NCI-H82 treated with DMSO at 0.1 percent for 48 hours (cell line): ENCODE results near the gene OMP.

Experiments used
- DNase-seq: peaks from one replicate; lab custom pipeline; 2025; ENCODE audit not compliant: unreplicated experiment; lab: John Stamatoyannopoulos, UW

Gene OMP

DNA sequence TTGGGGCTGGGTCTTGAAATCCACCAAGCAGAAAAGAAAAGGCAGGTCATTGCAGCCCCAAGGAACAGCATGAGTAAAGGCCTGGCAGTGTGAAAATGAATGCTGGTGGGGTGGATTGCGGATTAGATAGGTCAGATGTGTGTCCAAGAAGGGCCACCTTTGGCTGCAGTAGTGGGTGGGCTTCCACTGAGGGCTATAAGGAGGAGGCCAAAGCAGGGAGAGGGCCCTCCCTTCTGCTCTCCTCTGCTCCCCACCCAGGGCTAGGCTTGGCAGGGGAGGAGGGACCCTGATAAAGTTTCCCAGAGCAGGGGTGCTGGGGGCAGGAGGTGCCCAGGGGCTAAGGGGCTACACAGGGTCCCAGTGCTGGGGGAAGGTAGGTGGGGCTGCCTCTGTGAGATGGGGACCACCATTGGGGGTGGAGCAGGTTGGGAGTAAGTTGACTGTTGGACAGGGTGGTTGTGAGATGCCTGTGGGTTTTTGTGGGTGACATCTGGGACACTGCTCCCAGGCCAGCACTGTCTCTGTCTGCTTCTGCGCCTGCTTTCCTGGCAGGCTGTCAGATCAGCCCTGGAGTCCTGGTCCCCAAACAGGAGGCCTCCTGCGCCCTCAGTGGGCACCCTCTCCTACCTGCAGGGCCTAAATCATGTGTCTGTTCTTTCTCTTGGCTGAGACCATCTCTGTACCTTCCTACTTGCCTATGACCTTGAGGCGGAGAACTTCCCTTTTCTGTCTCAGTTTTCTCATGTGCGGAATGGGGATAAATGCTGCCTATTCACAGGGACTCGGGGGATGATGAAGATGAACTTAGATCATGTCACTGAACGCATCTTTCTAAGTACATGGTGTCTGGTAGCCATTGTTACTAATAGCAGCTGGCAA lies 33.9 kb upstream of the OMP start:
- no peak for DNase-seq

DNA sequence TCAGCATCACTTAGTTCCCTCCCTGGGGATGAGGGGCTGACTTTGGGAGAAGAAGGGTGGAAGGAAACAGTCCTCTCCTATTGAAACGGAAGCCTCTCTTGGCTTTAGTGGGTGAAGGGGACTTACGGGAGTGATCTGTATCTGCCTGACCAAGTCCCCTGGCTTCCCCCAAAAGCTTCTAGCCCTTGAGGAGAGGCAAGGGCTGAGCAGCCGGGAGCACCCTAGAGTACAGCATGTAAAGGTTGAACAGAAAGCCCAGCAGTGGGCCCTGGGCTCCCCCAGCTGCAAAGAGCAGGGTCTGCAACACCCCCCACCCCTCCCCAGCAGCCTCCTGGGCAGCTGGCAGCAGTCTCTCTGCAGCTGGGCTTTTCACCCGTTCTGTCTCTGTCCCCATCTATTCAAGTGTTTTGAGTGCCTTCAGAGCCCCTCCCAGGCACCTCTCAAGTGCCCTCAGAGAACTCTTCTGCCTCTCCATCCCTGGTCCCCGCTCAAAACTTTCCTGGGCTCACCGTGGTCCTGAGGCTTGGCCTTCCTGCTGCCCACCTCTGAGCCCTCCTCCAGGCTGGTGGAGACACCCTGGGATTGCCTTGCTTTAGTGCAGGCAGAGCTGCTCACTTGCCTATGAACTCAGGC lies 33.2 kb upstream of the OMP start:
- no peak for DNase-seq

DNA sequence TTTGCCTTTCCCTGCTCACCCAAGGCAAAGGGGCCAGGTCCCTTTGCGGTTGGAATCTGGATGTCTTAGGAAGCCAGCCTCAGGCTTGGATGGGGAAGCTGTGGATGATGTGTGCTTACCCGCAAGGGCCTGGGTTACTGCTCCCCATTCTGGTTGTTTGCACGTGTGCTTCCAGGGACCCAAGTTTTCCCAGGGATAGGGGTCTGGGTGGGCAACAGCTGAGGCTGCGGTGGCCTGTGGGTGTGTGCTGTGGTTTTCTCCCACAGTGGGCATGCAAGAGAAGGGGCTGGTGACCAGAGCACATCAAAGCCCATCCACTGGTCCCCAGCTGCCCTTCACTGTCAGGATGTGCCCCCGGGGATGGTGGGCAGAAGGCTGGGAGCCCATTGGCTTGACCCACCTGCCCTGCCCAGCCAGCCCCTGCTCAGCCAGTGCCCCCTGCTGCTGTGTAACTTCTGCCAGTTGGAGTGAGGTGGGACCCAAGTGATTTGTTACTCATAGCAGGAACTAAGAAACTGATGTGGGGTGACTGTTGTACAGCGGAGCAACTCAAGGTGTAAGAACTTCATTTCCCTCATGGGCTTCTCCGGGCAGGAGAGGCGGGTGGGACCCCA lies 32.6 kb upstream of the OMP start:
- DNase-seq, result no peak

DNA sequence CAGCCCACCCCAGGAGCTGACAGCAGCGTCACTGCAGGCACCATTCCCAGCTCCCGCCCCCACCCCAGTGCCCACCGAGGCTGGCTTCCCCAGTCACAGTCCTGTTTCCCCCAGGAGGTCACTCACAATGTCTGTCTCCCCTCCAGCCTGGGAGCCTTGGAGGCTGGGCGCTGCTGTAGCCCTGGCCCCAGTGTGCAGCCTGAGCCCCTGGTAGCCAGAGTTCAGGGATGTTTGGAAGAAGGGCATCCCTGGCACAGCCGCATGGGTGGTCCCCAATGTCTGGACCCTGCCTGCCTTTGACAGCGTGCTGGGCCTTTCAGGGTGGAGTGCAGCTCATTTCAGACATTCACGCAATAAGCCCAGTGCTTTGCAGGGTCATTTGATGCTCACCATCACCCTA lies 31.6 kb upstream of the OMP start:
- no peak for DNase-seq

DNA sequence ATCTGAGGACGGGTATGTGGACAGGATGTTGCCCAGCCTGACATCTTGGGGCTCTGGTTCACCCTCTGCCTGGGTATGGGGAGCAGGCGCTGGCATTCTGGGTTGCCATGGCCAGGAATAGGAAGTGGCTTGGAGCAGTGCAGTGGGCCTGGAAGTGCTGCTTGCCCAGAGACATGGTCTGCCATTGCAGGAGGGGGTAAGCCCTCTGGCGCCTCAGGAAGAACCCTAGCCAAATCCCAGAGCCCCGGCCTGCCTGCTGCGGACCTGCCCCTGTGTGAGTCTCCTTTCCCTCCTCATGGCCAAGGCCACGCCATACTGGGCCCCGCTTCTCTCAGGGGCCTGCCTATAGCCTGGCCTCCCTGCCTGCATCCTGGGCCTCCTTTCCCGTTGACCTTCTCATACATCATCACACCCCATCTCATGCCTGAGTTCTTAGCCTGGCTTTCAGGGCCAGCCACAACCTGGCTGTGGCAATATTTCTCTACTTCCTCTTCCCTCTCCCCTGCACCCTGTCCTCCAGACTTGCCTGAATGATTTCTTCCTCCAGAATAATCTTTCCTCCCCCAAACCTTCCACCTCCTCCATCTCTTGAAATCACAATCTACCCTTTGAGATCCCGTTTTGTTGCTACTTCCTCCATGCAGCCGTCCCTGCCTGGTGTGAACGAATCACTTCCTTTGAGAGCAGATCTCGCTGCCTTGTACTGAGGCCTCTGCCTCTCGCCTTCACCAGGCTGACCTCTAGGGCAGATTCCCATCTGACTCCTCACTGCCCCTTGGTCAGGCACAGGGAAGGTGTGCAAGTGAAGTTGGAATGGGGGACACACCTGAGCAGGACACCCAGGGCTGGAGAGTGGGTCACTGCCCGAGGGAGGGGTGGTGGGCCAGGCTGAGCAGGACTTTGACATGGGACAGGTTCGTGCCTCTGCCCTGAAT lies 30.7 kb upstream of the OMP start:
- no peak for DNase-seq

DNA sequence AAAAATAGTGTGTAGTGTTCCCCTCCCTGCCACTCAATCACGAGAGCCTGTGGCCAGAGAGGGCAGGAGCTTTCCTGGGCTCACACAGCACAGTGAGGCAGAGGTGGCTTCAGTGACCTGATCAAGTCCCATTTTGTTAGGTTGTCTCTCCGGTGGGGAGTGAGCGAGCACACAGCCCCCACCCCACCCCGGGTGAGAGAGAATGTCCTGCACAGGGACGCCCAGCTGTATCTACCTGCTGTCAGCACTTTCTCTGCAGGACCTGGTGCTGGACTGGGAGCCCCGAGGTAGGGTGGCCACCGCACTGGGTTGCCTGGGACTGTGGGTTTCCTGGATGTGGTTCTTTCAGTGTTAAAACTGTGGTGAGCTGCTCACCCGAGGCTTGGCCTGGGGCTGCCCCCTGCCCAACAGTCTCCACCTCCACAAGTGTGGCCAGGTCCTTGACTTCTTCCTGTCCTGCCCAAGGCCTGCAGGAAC lies 29.8 kb upstream of the OMP start:
- DNase-seq, result no peak

DNA sequence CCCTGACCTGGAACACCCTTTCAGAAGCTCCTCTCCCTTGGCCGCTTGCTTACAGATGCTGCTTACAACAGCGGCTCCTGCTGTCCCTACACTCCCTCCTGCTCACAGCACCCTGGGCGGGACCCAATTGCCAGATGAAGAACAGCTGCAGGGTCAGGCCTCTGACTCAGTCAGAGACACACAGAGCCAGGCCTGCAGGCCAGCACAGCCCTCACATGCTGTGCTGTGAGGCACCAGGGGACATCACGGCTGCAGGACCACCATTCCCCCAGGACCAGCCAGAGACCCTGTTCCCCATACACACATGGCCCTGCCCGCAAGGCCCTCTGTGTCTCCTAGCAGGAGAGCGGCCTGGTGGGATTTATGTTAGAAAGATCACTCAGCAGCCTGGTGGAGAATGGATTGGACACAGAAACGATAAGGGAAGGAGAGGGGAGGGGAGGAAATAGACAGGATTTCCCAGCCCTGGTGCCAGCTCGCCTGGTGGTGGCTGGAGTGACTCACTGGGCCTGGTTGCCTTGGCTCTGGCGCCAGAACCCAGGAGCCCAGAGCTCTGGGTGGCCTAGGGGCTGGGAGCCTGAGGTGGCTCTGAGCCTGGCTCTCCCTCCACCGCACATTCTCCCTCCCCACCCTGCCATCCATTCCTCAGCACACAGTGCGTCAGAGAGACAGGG lies 29.2 kb upstream of the OMP start:
- peak; percentile 9 for DNase-seq

DNA sequence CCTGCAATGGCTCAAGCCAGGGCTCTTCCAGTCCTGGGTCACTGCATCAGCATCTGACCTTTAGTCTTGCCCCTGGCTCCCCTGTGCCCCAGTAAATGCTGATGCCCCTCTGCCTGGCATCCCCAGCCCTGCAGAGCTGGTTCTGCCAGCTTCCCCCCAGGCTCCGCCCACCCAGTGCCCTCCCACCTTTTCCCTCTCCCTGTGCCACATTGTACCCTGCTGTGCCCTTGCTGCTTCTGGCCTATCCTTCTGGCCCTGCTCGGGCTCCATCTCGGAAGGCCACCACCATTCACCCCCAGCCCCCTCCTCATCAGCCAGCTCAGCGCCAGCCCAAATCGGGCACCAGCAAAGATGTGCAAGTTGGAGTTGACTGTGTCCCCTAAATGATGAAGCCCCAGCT lies 28.4 kb upstream of the OMP start:
- DNase-seq, result no peak

DNA sequence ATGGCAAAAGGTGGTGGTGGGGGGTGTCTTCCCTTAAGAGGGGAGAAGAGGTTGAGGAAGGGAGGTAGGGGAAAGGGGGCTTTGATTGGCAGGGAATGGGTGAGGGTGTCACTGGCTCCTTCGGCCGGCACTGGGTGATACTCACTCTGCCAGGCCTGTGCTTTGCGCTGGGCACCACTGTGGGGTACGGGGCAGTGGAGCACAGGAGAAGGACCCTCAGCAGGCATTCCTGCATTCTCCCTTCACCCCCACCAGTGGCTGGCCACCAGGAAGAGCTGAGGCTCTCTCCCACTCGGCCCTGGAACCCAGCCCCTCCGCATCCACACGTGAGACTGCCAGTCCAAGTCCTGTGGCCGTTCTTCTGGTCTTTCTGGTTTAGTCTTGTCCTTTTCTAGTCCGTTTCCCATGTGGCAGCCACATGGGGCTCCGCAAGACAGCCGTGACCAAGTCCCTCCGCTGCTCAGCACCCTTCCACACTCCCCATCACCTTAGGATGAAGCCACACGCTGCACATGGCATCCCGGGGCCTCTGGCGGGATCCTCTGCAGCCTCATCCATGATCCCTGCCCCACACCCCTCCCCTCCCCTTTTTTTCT lies 27.9 kb upstream of the OMP start:
- no peak for DNase-seq

DNA sequence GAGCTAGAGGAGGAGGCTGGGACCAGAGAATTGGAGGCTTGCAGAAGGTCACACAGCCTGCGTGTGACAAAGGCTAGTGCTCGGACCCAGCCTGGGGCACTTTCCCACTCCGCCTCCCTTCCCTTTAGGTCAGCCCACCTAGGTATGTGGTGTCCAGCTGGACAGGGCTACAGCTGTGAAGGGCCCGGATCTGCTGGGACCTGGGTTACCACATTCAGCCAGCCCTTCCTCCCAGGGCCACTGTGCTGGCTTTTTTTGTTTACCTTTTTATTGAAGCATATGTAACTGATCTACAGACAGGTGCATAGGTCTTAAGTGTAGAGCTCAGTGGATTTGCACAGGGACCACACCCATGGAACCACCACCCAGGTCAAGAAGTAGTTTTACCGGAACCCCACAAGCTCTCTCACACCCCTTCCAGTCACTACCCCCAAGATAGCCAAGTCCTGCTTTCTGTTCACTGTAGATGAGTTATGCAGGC lies 27.2 kb upstream of the OMP start:
- no peak for DNase-seq

DNA sequence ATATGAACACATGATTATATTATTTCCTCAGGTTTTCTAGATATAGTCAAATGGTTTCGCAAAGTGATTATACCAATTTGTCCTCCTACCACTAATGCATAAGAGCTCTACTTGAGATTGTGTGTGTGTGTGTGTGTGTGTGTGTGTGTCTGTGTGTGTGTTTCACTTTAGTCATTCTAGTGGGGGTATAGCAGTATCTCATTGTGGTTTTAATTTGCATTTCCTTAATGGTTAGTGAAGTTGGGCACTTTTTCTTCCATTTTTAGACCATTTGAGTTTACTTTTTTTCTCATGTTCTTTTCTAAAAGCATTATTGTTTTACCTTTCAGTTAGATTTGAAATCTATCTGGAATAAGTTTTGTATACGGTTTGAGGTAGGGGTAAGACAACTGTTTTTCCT lies 23.0 kb upstream of the OMP start:
- no peak for DNase-seq

DNA sequence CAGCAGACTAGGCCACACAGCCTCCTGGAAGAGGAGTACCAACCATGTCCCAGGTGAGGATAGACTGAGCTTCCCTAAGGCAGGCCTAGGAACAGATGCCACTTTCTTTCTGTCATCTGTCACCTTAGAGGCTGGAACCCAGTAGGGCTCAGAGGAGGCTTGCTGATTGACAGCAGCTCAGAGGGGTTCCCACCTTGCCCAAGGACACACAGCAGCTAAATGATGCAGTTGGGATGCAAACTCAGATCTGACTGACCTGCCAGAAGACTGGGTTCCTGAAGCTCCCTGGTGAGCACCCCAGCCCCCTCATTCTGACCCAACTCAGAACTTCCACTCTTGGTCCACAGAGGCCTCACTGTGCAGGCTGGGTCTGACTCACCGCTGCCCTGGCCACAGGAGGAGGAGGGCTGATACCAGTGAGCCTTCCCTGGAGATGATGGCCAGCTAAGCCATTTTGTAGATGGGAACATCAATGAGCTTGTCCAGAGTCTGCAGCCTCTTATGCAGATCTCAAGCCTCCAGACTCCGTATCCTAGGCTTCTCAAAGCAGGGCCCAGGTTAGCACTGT lies 21.9 kb upstream of the OMP start:
- no peak for DNase-seq

DNA sequence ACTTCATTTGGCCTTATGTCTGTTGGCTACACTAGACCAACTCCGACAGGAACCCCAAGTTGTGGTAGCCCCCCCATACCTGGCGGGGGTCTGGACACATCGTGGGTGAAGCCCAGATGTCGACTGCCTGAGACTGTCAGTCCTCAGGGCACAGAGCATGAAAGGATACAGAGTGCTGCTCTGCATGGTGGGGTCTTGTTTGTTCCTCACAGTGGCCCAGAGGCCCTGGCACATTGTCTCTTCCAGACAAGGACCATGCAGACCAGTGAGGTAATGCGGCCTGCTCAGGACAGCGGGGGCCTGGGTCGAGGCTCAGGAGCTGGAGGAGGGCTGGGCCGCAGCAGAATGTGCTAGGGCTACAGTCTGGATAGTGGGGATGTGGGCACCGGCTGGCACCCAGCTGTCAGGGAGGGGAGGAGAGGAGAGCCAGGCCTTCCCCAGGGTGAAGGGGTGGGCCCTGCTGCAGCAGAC lies 21.2 kb upstream of the OMP start:
- no peak for DNase-seq

DNA sequence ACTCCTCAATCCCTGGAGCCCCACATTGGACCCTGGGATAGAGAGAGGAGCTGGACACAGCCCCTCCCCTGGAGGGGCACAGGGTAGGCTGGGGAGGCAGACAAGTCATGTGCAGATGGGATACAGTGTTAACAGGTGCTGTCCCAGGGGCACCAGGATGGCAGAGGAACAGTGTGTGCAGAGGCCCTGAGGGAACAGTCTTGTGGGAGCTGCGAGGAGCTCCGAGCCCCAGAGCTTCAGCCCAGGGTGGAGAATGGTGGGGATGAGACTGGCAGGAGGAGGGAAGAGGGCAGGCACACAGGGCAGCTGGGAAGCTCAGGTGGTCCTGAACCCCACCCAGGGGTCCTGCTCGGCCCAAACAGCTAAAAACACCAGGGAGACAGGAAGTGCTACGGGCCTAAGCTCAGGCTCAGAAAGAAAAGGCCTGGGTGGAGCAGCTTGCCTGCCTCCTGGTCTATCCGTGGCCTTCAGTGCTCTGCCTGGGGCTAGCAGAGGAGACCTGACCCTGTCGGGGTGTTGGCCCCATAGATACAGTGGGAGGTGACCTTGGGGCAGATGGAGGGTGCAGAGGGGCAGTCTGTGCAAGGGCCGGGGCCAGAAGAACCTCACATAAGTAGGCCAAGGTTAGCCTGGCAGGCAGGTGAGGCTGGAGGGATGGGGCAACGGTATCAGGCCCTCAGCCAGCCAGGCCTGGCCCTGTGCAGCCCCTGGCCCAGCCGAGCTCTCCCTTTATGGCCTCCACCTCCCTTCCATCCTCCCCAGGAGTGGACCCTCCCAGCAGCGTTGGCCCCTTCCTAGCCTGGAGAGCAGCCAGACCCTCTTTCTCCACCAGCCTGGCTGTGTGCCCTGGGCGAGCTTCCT lies 20.4 kb upstream of the OMP start:
- DNase-seq, result no peak

DNA sequence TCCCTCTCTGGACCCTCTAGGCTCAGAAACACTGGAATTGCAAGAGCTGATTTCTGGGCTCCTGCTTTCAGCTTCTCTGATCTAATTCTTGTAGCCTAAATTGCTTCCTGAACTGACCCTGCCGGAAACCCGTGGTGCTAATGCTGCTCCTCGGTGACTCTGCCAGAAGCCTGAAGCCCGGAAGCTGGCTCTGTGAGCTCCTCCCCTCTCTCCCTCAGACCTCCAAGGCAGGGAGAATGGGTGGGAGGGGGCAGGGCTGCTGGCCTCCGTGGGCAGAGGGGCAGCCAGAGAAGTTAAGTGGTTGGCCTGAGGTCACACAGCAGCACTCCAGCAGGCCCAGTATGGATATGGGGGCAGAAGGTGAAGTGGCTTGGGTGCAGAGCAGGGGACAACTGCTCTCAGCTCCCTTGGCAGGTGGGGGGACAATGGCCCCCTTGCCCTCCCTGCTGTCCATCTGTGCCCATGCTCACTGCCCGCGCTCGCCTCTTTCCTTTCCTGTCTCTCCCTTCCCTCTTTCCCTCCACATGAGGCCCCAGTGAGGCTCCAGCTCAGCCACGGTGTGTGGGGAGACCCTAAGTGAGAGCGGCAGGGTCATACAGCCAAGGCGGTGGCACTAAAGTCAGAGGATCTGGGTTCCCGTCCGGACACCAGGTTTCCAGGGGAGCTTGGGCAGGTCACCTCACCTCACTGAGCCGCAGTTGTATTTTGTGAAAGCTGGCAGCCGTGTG lies 19.6 kb upstream of the OMP start:
- no peak for DNase-seq

DNA sequence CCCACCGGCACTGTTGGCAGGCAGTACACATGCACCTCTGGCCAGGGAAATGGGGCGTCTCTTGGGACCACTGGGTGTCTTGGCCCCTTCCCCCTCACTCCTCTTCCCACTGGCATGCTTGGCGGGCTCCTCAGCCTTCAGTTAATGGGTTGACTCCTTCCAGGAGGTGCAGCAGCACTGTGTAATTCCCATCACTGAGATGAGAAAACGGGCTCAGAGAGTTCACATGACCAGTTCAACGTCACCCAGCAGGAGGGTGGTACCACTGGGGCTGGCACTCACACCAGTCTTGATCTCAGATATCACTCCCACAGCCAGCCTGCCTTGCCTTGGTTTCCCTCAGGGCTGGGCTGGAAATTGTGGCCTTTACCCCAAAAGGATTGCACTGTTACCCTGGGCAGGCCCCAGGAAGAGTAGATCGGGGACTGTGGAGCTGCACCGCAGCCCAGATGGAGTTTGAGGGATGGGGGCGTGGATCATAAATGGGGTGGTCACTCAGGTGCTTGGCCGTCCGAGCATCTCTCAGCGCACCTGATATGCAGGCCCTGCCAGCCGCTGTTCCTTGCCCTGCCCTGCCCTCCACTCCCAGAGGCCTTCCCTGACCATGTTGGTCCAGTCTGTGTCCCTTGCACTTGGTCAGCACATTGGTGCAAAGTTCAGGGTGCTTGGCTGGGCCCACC lies 18.9 kb upstream of the OMP start:
- no peak for DNase-seq

DNA sequence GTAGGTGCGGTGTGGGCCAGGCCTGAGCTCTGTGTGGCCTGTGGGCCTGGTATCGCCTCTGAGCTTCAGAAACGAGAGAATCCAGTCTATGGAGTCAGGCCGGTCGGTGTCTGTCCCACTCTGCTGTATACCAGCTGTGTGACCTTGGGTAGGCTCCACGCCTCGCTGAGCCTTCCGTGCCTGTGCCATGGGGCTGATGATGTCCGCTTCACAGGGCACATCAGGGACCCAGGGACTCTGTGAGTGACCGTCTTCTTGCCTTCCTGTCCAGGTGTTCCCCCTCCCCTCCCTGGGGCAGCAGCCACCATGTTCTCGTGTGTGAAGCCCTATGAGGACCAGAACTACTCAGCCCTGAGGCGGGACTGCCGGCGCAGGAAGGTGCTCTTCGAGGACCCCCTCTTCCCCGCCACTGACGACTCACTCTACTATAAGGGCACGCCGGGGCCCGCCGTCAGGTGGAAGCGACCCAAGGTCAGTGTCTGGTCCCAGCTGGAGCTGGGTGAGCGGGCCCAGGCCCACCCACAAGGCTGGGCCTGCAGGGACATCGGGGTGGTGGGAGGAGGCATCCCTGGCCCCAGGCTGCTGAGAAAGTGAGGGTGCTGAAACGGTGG lies 18.0 kb upstream of the OMP start:
- no peak for DNase-seq
